Stimulated activated naive B cell treated with anti-CD40 and anti-IgM and Interleukin-4, amounts not matched to agents 10 μg/mL and 1 μg/mL and 100 μg/mL, for 72 hours (primary cell): ENCODE results near the gene JMY.
A peak's percentile ranks its signal among the peaks of the same experiment; 100 is the strongest.
"Not testable (repeated sequence)": the region's sequence is repeated elsewhere in the genome, so short reads cannot be mapped to it uniquely, and the experiment has no call there.

Source experiments
- ATAC-seq, 2 donors: fragments of 150-1000 bp; cut with Tn5 transposase; replicated peaks; 2 replicates each; pipeline ENCODE4 v1.10.0; 2021; ENCODE audit warnings: moderate library complexity in 1 of 2
- DNase-seq: peaks from one replicate; pipeline ENCODE4 v3.0.0; 2021
- H3K27ac Mint-ChIP-seq: one replicate; pipeline ENCODE4 v1.8.0; 2022; ENCODE audit warnings: mild to moderate bottlenecking, mixed read lengths
- H3K27me3 Mint-ChIP-seq, 2 donors: one replicate each; pipeline ENCODE4 v1.8.0; 2022; ENCODE audit warnings: mixed read lengths in 2 of 2
- H3K36me3 Mint-ChIP-seq, 2 donors: one replicate each; pipeline ENCODE4 v1.8.0; 2022; ENCODE audit warnings: mixed read lengths in 2 of 2, mild to moderate bottlenecking in 1 of 2
- H3K4me1 Mint-ChIP-seq, 2 donors: one replicate each; pipeline ENCODE4 v1.8.0; 2022; ENCODE audit warnings: mixed read lengths in 2 of 2, mild to moderate bottlenecking in 1 of 2
- H3K4me3 Mint-ChIP-seq, 2 donors: one replicate each; pipeline ENCODE4 v1.8.0; 2022; ENCODE audit warnings: mild to moderate bottlenecking in 2 of 2, mixed read lengths in 2 of 2, moderate library complexity in 1 of 2
- H3K9me3 Mint-ChIP-seq, 2 donors: one replicate each; pipeline ENCODE4 v1.8.0; 2022; ENCODE audit warnings: mixed read lengths in 2 of 2, mild to moderate bottlenecking in 1 of 2

Gene JMY

DNA sequence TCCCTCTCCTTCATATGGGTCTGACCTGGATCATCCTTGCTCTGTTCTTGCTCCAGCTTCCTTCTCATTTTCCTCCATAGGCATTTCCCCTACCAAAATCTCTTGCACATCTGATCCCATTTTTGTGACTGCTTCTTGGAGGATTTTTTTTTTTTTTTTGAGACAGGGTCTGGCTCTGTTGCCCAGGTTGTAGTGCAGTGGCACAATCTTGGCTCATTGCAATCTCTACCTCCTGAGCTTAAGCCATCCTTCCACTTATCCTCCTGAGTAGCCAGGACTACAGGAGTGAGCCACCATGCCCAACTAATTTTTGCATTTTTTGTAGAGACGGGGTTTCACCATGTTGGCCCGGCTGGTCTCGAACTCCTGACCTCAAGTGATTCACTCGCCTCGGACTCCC is 10.5 kb upstream of the JMY start:
- Mint-ChIP-seq H3K27ac (no peak overlapping the region), H3K4me1 (no peaks in the 10 kb centered on the region), H3K4me3 (no peak overlapping the region), H3K36me3 (no peaks in the 10 kb centered on the region), H3K27me3 (no peaks in the 10 kb centered on the region), H3K9me3 (no peaks in the 10 kb centered on the region)
- DNase-seq: no peak
- ATAC-seq: no peak

DNA sequence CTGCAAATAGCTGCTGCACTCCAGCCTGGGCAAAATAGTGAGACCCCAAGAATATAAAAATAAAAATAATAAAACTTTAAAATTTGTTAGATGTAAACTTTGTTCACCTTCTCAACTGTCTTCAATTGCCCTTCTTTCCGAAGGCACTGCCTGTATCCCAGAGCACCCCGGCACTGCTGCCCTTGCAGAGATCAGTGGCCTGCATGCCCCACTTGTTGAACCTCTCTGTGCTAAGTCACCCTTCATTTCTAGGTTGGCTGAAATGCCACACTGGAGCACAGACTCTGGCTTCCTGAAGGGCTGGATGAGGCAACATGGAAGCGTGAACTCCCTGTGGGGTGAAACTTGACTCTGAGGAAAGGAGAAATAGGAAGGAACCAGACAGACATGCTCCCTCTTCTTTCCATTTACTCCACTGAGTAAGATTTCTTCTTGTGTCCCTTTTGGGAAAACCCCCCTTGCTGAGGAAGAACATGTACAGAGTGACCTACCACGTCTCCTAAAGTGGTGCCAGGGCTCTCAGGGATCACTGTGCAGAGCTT is 8.4 kb upstream of the JMY start:
- no peaks in the 10 kb centered on the region for H3K4me1 Mint-ChIP-seq
- DNase-seq (no peak), ATAC-seq (no peak)
- H3K9me3 Mint-ChIP-seq: no peaks in the 10 kb centered on the region
- H3K27me3 Mint-ChIP-seq: no peaks in the 10 kb centered on the region
- H3K27ac Mint-ChIP-seq: no peak overlapping the region
- H3K4me3 Mint-ChIP-seq: no peak overlapping the region
- no peaks in the 10 kb centered on the region for H3K36me3 Mint-ChIP-seq

DNA sequence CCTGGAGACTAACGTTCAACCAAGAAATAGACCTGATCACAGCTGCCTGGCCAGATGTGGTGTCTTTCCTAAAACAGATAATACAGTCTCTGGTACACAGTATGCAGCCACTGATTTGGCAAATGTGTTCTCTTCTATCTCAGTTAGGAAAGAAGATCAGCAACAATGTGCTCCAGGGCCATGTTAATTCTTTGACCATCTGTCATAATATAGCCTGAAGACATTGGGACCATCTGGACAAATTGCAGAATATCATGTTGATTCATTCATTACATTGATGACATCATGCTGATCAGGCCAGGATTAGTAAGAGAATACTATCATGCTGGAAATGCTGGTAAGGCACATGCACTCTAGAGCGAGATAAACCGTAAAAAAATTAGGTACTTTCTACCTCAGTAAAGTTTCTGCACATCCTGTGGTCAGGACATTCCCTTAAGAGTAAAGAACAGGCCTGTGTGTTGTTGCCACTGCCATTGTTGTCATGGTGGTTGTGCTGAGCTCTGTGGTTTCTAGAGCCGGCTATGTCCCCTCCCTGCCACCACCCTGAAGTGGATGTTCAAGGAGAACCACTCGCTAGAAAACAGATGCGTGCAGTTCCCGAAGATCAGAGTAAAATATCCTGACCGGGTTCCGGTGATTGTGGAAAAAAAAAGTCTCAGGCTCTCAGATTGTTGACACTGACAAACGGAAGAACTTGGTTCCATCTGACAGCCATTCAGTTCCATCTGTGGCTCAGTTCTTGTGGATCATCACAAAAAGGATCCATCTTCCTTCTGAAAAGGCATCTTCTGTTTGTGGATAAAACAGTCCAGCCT is 6.4 kb upstream of the JMY start:
- Mint-ChIP-seq H3K36me3 (no peaks in the 10 kb centered on the region), H3K4me3 (no peak overlapping the region), H3K4me1 (no peaks in the 10 kb centered on the region), H3K9me3 (no peaks in the 10 kb centered on the region), H3K27me3 (no peaks in the 10 kb centered on the region), H3K27ac (no peak overlapping the region)
- ATAC-seq (peak; percentile 54 to 84), DNase-seq (no peak)

DNA sequence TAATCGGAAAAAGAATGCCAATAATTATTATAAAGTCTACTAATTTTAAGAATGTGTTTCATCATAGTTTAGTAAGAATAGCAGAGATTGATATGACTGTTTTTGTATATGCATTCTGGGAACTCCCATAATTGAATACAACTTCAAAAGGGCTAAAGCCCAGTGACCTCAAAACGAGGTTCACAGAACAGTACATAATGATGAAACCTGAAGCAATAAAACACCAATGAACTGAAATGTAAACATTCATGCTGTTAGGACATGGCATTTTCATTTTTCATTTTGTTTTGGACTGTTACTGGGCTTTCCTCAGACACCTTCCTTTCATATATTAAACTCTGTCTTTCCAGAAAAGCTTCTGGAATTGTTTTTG is 684 bp upstream of the JMY start:
- H3K27ac Mint-ChIP-seq: peak overlapping the region; percentile 90
- H3K4me1 Mint-ChIP-seq: peaks cover 9 to 30% of the 10 kb centered on the region in 2 donors
- ATAC-seq (peak; percentile 27 to 44), DNase-seq (no peak)
- H3K27me3 Mint-ChIP-seq: no peaks in the 10 kb centered on the region
- H3K36me3 Mint-ChIP-seq: no peaks in the 10 kb centered on the region
- H3K4me3 Mint-ChIP-seq: peak overlapping the region; percentile 92
- no peaks in the 10 kb centered on the region for H3K9me3 Mint-ChIP-seq

DNA sequence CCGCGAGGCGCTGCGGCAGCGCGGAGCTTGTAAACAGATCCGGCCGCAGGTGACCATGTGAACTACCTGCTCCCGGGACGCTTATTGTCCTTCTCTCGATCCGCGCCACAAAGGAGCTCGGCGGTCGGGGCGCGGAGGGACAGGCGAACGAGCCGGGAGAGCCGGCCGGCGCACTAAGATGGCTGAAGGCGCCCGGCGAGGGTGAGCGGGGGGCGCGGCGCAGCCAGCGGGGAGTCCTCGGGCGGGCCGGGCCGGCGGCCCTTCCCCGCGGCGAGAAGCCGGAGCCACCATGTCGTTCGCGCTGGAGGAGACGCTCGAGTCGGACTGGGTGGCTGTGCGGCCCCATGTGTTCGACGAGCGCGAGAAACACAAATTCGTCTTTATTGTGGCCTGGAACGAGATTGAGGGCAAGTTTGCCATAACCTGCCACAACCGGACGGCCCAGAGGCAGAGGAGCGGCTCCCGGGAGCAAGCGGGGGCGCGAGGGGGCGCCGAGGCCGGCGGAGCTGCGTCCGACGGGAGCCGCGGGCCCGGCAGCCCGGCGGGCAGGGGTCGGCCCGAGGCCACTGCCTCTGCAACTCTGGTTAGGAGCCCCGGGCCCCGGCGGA is 535 bp downstream of the JMY start:
- Mint-ChIP-seq H3K4me1 (peaks cover 9 to 40% of the 10 kb centered on the region in 2 donors), H3K4me3 (peak overlapping the region; percentile 90 to 92), H3K27me3 (no peaks in the 10 kb centered on the region), H3K36me3 (no peaks in the 10 kb centered on the region), H3K9me3 (no peaks in the 10 kb centered on the region), H3K27ac (peak overlapping the region; percentile 84)
- peak; percentile 39 to 40 for ATAC-seq
- peak; percentile 20 for DNase-seq

DNA sequence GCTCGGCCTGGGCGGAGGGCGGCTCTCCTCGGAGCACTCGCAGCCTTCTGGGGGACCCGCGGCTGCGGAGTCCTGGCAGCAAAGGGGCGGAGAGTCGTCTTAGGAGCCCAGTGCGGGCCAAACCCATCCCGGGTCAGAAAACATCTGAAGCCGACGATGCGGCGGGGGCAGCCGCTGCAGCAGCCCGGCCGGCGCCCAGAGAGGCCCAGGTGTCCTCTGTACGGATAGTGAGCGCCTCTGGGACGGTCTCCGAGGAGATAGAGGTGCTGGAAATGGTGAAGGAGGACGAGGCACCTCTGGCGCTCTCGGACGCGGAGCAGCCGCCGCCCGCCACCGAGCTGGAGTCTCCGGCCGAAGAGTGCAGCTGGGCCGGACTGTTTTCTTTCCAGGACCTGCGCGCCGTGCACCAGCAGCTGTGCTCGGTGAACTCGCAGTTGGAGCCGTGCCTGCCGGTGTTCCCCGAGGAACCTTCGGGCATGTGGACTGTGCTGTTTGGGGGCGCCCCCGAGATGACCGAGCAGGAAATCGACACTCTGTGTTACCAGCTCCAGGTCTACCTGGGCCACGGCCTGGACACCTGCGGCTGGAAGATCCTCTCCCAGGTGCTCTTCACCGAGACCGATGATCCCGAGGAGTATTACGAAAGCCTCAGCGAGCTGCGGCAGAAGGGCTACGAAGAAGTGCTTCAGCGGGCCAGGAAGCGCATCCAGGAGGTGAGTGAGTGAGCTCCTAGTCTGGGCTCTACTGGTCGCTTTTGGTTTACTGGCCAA is 1.2 kb downstream of the JMY start:
- Mint-ChIP-seq H3K27me3 (no peaks in the 10 kb centered on the region), H3K9me3 (no peaks in the 10 kb centered on the region), H3K27ac (peak overlapping the region; percentile 65), H3K4me3 (peak overlapping the region; percentile 90 to 92), H3K4me1 (peaks cover 9 to 40% of the 10 kb centered on the region in 2 donors), H3K36me3 (no peaks in the 10 kb centered on the region)
- ATAC-seq (peak; percentile 36 to 38), DNase-seq (peak; percentile 19)

DNA sequence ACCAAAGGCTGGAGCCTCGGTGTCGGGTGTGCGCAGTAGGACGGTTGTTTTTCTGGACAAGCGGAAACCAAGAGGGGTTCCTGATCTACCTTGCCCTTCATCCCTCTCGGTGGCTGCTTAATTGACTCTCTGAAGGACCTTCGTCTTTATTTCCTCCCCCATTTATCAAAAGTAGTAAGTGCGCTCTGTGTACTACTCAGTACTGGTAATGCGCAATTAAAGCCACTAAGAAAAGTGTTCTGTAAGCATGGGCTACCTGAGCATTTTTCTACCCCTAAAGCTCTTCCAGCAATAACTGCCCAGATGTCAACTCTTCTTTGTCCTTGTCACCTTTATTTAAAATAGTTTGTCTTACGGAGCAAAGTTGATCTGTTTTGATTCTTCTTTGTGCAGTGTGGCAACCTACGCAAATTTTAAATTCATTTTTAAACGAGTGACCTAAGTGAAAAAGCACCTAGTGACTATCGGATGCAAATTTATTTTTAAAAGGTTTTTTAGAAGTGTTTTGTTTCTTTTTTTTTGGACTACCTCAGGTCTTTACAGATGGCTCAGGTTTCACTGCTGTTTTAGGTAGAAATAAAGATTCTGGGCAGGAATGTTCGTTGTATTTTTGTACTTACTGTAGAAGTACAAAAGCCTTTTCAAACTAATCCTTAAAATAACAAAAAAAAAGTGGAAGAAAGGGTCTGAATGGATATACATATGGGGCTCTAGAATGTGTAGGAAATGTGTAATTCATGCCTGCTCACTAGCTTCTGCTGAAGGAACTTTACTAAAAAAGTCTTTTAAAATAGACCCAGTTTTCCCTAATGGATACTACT is 2.0 kb downstream of the JMY start:
- H3K4me1 Mint-ChIP-seq: peaks cover 11 to 40% of the 10 kb centered on the region in 2 donors
- DNase-seq (no peak), ATAC-seq (peak in 1 of 2 donors; percentile 0)

DNA sequence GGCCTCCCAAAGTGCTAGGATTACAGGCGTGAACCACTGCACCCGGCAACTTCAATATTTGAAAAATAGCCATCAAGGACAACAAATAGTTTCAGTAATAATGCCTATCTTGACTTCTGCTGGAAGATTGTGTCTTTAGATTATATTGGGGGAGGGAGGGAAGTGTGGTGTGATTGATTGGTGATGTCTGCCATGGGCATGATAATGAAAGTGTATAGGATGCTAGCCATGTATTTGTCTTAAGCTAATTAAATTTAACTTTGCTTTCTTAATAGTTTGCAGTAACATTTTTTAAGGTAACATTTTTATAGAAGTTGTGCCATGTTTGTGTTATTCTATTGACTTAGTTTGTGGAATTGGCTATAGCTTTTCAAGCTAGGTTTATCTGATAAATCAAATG is 4.6 kb downstream of the JMY start:
- H3K27ac Mint-ChIP-seq: no peak overlapping the region
- no peaks in the 10 kb centered on the region for H3K36me3 Mint-ChIP-seq
- H3K27me3 Mint-ChIP-seq: no peaks in the 10 kb centered on the region
- no peak for ATAC-seq
- H3K9me3 Mint-ChIP-seq: no peaks in the 10 kb centered on the region
- H3K4me3 Mint-ChIP-seq: no peak overlapping the region
- H3K4me1 Mint-ChIP-seq: peaks cover 11 to 50% of the 10 kb centered on the region in 2 donors
- no peak for DNase-seq

More for the DNA sequence above, 2.0 kb downstream of the JMY start:
- H3K4me3 Mint-ChIP-seq: peak overlapping the region; percentile 90 to 92
- H3K9me3 Mint-ChIP-seq: no peaks in the 10 kb centered on the region
- no peaks in the 10 kb centered on the region for H3K27me3 Mint-ChIP-seq
- H3K27ac Mint-ChIP-seq: peak overlapping the region; percentile 56
- H3K36me3 Mint-ChIP-seq: no peaks in the 10 kb centered on the region

DNA sequence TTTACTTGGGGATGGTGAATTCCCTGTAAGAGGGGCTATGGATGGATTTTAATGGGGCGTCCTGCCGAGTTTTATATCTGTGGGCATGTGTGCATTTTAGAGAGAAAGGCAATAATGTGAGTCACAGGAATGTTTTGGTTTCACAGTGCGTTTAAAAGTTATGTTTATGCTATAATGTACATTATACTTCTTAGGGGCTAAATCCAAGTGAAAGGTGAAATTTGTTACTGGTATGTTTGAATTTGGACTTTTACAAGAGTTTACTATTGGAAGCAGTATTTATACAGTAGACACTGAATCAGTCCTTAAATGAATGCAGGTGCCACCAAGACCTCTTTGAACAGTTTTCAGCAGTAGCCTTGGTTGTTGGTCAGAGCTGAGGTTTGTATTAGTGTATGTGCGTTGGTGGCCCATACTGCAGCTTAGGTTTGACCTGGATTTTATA is 5.6 kb downstream of the JMY start:
- Mint-ChIP-seq H3K36me3 (no peaks in the 10 kb centered on the region), H3K4me3 (no peak overlapping the region), H3K27ac (no peak overlapping the region), H3K4me1 (peaks cover 9 to 56% of the 10 kb centered on the region in 2 donors), H3K27me3 (no peaks in the 10 kb centered on the region), H3K9me3 (no peaks in the 10 kb centered on the region)
- no peak for DNase-seq
- no peak for ATAC-seq

DNA sequence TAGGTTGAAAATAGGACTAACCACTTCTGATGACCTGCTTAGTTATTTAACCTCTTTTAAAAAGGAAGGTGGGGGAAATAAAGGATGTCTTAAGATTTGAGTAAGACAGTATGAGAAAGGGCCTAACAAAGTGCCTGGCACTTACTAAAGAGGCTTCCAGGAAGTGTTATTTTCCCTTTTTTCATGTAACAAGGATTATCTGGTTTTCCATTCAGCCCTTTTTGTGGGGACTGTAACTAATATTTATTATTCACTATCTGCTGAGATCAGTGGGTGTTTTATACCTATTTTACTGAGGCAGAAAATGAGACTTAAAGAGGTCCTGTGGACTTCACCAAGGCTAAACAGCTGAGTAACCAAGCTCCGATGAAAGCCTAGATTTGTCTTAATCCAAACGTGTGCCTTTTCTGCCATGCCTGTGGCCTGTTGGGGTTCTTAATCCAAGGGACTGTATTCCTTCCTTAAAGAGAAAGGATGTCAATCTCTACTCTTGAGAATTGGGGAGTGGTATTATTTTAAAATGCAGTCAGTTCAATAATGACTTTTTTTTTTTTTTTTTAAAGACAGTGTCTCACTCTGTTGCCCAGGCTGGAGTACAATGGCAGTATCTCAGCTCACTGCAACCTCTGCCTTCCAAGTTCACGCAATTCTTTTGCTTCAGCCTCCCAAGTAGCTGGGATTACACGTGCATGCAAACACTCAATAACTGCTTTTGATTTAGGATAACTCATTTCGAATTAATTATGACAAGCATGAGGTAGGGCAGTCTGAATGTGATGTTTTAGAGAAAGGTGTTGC is 6.5 kb downstream of the JMY start:
- H3K4me1 Mint-ChIP-seq: peaks cover 9 to 52% of the 10 kb centered on the region in 2 donors
- H3K4me3 Mint-ChIP-seq: no peak overlapping the region
- H3K9me3 Mint-ChIP-seq: no peaks in the 10 kb centered on the region
- no peak for DNase-seq
- H3K27ac Mint-ChIP-seq: no peak overlapping the region
- ATAC-seq: no peak
- no peaks in the 10 kb centered on the region for H3K36me3 Mint-ChIP-seq
- H3K27me3 Mint-ChIP-seq: no peaks in the 10 kb centered on the region

DNA sequence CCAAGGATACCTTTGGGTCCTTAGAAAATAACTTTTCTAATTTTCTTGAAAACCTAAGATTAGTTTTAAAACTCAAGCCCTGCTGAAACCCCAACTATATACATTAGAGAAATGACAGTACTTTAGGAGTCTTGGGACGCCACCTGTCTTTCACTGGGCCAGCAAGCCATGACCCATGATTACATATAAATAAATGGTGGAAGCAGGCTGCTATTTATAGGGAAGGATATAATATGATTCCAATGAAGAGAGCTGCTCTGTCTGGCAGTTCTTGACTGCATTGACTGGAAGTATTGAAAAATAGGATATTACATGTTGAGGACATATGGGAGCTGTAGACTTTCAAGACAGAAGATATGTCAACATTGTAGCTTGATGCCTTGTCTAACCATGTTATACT is 7.3 kb downstream of the JMY start:
- Mint-ChIP-seq H3K4me1 (peaks cover 6 to 44% of the 10 kb centered on the region in 2 donors), H3K9me3 (no peaks in the 10 kb centered on the region), H3K27me3 (no peaks in the 10 kb centered on the region), H3K36me3 (no peaks in the 10 kb centered on the region), H3K4me3 (no peak overlapping the region), H3K27ac (no peak overlapping the region)
- DNase-seq: no peak
- no peak for ATAC-seq

DNA sequence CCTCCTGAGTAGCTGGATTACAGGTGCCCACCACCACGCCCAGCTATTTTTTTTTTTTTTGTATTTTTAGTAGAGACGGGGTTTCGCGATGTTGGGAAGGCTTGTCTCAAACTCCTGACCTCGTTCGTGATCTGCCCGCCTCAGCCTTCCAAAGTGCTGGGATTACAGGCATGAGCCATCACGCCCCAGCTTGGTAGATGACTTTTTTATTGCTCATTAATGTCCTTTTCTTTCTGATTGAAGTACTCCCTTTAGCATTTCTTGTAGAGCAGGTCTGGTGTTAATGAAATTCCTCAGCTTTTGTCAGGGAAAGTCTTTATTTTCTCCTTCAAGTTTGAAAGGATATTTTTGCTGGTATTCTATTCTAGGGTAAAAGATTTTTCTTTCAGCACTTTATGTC is 18.1 kb downstream of the JMY start:
- Mint-ChIP-seq H3K4me1 (peaks cover 21 to 39% of the 10 kb centered on the region in 2 donors), H3K36me3 (peaks cover 16 to 23% of the 10 kb centered on the region in 2 donors)
- H3K27ac Mint-ChIP-seq, DNase-seq, H3K9me3 Mint-ChIP-seq, H3K4me3 Mint-ChIP-seq, H3K27me3 Mint-ChIP-seq, ATAC-seq: not testable (repeated sequence)
